ENCODE measurements around the gene MOGAT1. TPM values are rescaled to one million over a fixed set of nuclear protein-coding genes. Genes with fewer than 3 reads are reported as not detected.

The MOGAT1 gene
- total RNA-seq, 1 experiment from 2014 or later: 0.22 TPM

DNA sequence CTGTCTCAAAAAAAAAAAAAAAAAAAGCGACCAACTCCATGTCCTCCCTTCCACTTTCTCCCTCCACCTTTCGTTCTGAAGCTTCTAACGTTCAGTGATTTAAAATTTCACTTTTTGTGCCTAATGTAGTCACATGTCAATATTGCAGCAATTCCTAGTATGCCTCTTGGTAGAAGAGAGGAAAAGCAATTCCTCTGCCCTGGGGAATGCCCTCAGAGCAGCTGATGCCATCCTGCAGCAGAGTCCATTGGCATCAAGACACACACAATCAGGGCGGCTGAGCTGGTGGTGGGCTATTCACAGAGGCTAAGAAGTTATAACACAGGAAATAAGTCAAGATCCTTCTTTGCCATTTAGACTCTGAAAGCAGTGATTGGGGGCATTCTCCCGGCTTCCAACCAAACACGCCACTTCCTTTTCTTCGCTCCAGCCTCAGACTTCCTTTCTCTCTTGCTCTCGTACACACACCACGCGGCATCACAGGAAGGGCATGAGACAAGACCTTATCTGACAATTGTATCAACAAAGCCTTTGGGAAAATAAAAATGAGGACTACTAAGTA lies 71.9 kb downstream of the MOGAT1 start:
- Histone ChIP-seq H3K36me3 (ENCODE audit: control insufficient read depth in 1 of 2, insufficient read depth in 2 of 2, low read length in 2 of 2) (no peaks in the 10 kb centered on the region), H3K4me1 (ENCODE audit: control insufficient read depth in 1 of 2, insufficient read depth in 2 of 2, low read length in 2 of 2) (peaks cover 0 to 10% of the 10 kb centered on the region in 2 experiments; a peak in 2 of 4 replicates), H3K9ac (ENCODE audit: low read length) (no peak overlapping the region), H4K20me1 (ENCODE audit: insufficient read depth) (no peaks in the 10 kb centered on the region), H3K4me3 (replicated peaks in 1 of 2; ENCODE audit: low read depth in 1 of 2, low read length in 2 of 2) (no peak overlapping the region), H2AFZ (ENCODE audit: low read depth, low read length, poor library complexity, severe bottlenecking) (no peak overlapping the region), H3K9me3 (ENCODE audit: control insufficient read depth in 1 of 2, insufficient read depth in 1 of 2, low read depth in 1 of 2, low read length in 2 of 2) (no peaks in the 10 kb centered on the region), H3K4me2 (ENCODE audit: low read length) (no peak overlapping the region), H3K79me2 (ENCODE audit: insufficient read depth, low read length) (no peaks in the 10 kb centered on the region), H3K9me2 (ENCODE audit: insufficient read depth) (no peaks in the 10 kb centered on the region), H3K27ac (ENCODE audit: low read depth, low read length) (no peak overlapping the region), H3K27me3 (ENCODE audit: insufficient read depth, low read length) (no peaks in the 10 kb centered on the region)
- no peak for ATAC-seq
- RAD21 ChIA-PET (ENCODE audit: low non-redundant PET in 1 of 2, low total read pairs in 2 of 2, uncharacterized antibody in 2 of 2, unreplicated experiment in 2 of 2): no interaction called here
- no TSS peak for BruUV-seq (replicated peaks)
- DNase-seq (ENCODE audit: low read depth, low spot score): no peak
- TF ChIP-seq CEBPB (IDR thresholded peaks at IDR 0.05; ENCODE audit: low read depth) (no peak), SRF (IDR thresholded peaks at IDR 0.05; ENCODE audit: low read depth) (no peak), REST (IDR thresholded peaks at IDR 0.05; ENCODE audit: low read depth) (no peak), EZH2 (IDR thresholded peaks at IDR 0.05) (no peak), SIN3A (IDR thresholded peaks at IDR 0.05; ENCODE audit: low read depth) (no peak)
- TF ChIP-seq, protein P1, sequence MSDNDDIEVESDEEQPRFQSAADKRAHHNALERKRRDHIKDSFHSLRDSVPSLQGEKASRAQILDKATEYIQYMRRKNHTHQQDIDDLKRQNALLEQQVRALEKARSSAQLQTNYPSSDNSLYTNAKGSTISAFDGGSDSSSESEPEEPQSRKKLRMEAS (IDR thresholded peaks at IDR 0.05): no peak
- intact Hi-C loops (cut with micrococcal nuclease): no loop called here
- CTCF ChIA-PET: no interaction called here
- POLR2A ChIA-PET: no interaction called here

All from HCT116 (cell line).